H1 (cell line): ENCODE measurements around the gene MGMT. TPM values are rescaled to one million over a fixed set of nuclear protein-coding genes. Genes with fewer than 3 reads are reported as not detected.

ENCODE experiments used
- CEBPB ChIP-seq: IDR thresholded peaks from 2 replicates; pipeline ENCODE4 v1.6.1; 2012; ENCODE audit warnings: low read depth, low read length
- EGR1 ChIP-seq: IDR thresholded peaks from 2 replicates; pipeline ENCODE4 v1.6.1; 2011; ENCODE audit warnings: low read depth, low read length, borderline replicate concordance
- GTF2F1 ChIP-seq: IDR thresholded peaks from 2 replicates; pipeline ENCODE4 v1.6.1; 2012; ENCODE audit warnings: low read depth, low read length, improper control_type of control experiment, borderline replicate concordance
- KDM5A ChIP-seq: fragments of 200-600 bp; IDR thresholded peaks from 2 replicates; pipeline ENCODE4 v1.7.1; 2012; ENCODE audit warnings: mild to moderate bottlenecking, low read length, inconsistent platforms, mixed read lengths
- POLR2A ChIP-seq, 2 experiments: IDR thresholded peaks; 1 replicate in 1 of 2; 2 replicates in 1 of 2; pipeline ENCODE4 v1.6.1; 2011; ENCODE audit warnings: low read depth in 2 of 2, low read length in 2 of 2, mild to moderate bottlenecking in 2 of 2; ENCODE audit errors: control extremely low read depth in 1 of 2
- POLR2AphosphoS5 ChIP-seq: IDR thresholded peaks from 2 replicates; pipeline ENCODE4 v1.6.1; 2011; ENCODE audit warnings: low read depth, low read length
- SIN3A ChIP-seq, 2 experiments: IDR thresholded peaks in 1 of 2; conservative IDR thresholded peaks in 1 of 2; 2 replicates each; pipeline ENCODE4 v1.6.1; 2011 to 2012; ENCODE audit warnings: low read length in 2 of 2, improper control_type of control experiment in 1 of 2, low read depth in 1 of 2, mild to moderate bottlenecking in 1 of 2
- polyA plus RNA-seq, 7 experiments: library from polyadenylated mRNA; depleted of rRNA in 3 of 7; stranded (reverse) in 5 of 7; unstranded in 2 of 7; fragments of >200 nt in 5 of 7; fragments of 200-250 nt in 2 of 7; gene quantifications; 1 replicate in 5 of 7; 2 replicates in 1 of 7; 4 replicates in 1 of 7; pipeline versions ENCODE4 v1.2.1 to v1.2.3, GENCODE V29; 2011 to 2013; ENCODE audit warnings: missing spikeins in 2 of 7, mixed read lengths in 2 of 7
- total RNA-seq: library from RNA; stranded (reverse); fragmentation: NEBNext Ultra II Directional; extraction: Animal tissue kit (Norgen Biotek cat#: 25700); gene quantifications from 2 replicates; pipeline ENCODE4 v1.2.1, GENCODE V29; 2021
- TF ChIP-seq, protein P1 (sequence below): fragments of 300-600 bp; sonication (generic); IDR thresholded peaks from 2 replicates; pipeline ENCODE4 v1.7.1; 2012; ENCODE audit warnings: low read length, moderate library complexity, mild to moderate bottlenecking, inconsistent platforms; ENCODE audit not compliant: insufficient replicate concordance
- TF ChIP-seq, protein P2 (sequence below): IDR thresholded peaks from 2 replicates; pipeline ENCODE4 v1.6.1; 2011; ENCODE audit warnings: low read depth, mild to moderate bottlenecking, low read length; ENCODE audit not compliant: insufficient read depth

The MGMT gene
- total and polyA plus RNA-seq, 2 of the 8 experiments (the other 6 are each of a cell fraction or from before 2014, with no cell fraction given), result 9.9 to 10.7 TPM

DNA sequence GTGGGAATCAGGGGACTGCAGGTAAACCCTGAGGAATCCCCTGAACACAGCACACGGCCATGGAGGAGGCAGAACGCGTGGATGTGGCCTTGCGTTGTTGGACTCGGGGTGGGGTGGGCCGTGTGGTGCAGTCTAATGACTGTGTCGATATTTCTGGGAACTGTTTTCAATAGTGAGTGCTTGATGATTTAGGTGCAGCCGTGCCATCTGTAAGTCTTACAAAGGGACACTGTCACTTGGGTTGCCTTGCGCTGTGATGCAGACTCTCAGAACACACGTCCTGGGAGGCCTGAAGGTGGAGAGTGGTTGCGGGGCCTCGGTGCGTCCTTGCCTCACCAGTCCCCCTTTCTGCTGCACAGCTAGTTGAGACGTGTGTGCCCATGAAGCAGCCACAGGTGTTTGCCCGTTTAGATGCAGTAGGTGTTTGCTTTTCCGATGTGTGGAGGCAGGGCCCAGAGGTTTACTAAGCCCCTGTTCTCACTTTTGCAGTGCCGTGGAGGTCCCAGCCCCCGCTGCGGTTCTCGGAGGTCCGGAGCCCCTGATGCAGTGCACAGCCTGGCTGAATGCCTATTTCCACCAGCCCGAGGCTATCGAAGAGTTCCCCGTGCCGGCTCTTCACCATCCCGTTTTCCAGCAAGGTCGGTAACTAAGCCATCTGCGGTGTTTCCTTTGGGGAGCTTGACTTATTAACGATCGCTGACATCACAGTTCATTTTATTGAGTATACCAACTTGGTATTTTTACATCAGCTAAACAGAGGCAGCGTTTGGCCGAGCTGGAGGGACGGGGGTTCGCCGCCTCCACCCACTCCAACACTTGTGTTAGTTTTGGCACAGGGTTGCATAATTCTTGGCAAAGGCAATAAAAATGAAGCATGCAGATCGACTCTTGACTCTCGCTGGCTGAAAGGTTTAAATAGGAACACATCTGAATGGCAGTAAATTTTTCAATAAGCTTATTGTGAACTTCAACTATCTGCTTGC lies 240.7 kb downstream of the MGMT start (continued):
- TF ChIP-seq, protein P1, sequence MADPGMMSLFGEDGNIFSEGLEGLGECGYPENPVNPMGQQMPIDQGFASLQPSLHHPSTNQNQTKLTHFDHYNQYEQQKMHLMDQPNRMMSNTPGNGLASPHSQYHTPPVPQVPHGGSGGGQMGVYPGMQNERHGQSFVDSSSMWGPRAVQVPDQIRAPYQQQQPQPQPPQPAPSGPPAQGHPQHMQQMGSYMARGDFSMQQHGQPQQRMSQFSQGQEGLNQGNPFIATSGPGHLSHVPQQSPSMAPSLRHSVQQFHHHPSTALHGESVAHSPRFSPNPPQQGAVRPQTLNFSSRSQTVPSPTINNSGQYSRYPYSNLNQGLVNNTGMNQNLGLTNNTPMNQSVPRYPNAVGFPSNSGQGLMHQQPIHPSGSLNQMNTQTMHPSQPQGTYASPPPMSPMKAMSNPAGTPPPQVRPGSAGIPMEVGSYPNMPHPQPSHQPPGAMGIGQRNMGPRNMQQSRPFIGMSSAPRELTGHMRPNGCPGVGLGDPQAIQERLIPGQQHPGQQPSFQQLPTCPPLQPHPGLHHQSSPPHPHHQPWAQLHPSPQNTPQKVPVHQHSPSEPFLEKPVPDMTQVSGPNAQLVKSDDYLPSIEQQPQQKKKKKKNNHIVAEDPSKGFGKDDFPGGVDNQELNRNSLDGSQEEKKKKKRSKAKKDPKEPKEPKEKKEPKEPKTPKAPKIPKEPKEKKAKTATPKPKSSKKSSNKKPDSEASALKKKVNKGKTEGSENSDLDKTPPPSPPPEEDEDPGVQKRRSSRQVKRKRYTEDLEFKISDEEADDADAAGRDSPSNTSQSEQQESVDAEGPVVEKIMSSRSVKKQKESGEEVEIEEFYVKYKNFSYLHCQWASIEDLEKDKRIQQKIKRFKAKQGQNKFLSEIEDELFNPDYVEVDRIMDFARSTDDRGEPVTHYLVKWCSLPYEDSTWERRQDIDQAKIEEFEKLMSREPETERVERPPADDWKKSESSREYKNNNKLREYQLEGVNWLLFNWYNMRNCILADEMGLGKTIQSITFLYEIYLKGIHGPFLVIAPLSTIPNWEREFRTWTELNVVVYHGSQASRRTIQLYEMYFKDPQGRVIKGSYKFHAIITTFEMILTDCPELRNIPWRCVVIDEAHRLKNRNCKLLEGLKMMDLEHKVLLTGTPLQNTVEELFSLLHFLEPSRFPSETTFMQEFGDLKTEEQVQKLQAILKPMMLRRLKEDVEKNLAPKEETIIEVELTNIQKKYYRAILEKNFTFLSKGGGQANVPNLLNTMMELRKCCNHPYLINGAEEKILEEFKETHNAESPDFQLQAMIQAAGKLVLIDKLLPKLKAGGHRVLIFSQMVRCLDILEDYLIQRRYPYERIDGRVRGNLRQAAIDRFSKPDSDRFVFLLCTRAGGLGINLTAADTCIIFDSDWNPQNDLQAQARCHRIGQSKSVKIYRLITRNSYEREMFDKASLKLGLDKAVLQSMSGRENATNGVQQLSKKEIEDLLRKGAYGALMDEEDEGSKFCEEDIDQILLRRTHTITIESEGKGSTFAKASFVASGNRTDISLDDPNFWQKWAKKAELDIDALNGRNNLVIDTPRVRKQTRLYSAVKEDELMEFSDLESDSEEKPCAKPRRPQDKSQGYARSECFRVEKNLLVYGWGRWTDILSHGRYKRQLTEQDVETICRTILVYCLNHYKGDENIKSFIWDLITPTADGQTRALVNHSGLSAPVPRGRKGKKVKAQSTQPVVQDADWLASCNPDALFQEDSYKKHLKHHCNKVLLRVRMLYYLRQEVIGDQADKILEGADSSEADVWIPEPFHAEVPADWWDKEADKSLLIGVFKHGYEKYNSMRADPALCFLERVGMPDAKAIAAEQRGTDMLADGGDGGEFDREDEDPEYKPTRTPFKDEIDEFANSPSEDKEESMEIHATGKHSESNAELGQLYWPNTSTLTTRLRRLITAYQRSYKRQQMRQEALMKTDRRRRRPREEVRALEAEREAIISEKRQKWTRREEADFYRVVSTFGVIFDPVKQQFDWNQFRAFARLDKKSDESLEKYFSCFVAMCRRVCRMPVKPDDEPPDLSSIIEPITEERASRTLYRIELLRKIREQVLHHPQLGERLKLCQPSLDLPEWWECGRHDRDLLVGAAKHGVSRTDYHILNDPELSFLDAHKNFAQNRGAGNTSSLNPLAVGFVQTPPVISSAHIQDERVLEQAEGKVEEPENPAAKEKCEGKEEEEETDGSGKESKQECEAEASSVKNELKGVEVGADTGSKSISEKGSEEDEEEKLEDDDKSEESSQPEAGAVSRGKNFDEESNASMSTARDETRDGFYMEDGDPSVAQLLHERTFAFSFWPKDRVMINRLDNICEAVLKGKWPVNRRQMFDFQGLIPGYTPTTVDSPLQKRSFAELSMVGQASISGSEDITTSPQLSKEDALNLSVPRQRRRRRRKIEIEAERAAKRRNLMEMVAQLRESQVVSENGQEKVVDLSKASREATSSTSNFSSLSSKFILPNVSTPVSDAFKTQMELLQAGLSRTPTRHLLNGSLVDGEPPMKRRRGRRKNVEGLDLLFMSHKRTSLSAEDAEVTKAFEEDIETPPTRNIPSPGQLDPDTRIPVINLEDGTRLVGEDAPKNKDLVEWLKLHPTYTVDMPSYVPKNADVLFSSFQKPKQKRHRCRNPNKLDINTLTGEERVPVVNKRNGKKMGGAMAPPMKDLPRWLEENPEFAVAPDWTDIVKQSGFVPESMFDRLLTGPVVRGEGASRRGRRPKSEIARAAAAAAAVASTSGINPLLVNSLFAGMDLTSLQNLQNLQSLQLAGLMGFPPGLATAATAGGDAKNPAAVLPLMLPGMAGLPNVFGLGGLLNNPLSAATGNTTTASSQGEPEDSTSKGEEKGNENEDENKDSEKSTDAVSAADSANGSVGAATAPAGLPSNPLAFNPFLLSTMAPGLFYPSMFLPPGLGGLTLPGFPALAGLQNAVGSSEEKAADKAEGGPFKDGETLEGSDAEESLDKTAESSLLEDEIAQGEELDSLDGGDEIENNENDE, result no peak
- TF ChIP-seq SIN3A (conservative IDR thresholded peaks at IDR 0.05 in 1 of 2, IDR thresholded peaks at IDR 0.05 in 1 of 2; ENCODE audit: low read depth in 1 of 2, low read length in 2 of 2), result no peak
- TF ChIP-seq, protein P2, sequence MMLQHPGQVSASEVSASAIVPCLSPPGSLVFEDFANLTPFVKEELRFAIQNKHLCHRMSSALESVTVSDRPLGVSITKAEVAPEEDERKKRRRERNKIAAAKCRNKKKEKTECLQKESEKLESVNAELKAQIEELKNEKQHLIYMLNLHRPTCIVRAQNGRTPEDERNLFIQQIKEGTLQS, result no peak
- TF ChIP-seq POLR2A (IDR thresholded peaks at IDR 0.05; ENCODE audit: control extremely low read depth in 1 of 2, low read depth in 2 of 2, low read length in 2 of 2), result no peak
- TF ChIP-seq POLR2AphosphoS5, result no peak
- TF ChIP-seq CEBPB, result no peak
- TF ChIP-seq GTF2F1, result no peak
- TF ChIP-seq EGR1, result no peak
- TF ChIP-seq KDM5A, result no peak
